ENCODE data around the gene C16orf54.

- TF ChIP-seq CTCF (IDR thresholded peaks at IDR 0.05; ENCODE audit: borderline replicate concordance, extremely low read depth, low read length, poor library complexity, severe bottlenecking) (peak; percentile 89), EZH2 (IDR thresholded peaks at IDR 0.05; ENCODE audit: borderline replicate concordance, low read depth, low read length, severe bottlenecking) (no peak)
Observed at GRCh38 chr16:29790183-29790948, 44.6 kb upstream of the C16orf54 start, which contains the start of gene KIF22.

All from DND-41 (cell line).